Caco-2 (cell line): Measurements from ENCODE around the gene DCD. TPM values are rescaled to one million over a fixed set of nuclear protein-coding genes. Genes with fewer than 3 reads are reported as not detected.

Source experiments
- BruUV-seq: library from RNA; stranded (reverse); fragments of 400-500 nt; replicated peaks from 2 replicates; lab custom pipeline; 2021; lab: Mats Ljungman, UMichigan
- CTCF ChIA-PET: fragments of 300-600 bp; sonication (Branson Sonifier 250); formaldehyde crosslinking; loops from one replicate; lab custom pipeline; 2022; ENCODE audit warnings: antibody characterized with exemption; lab: Charles Lee
- POLR2A ChIA-PET: fragments of 300-600 bp; sonication (Branson Sonifier 250); formaldehyde crosslinking; loops from one replicate; lab custom pipeline; 2022; ENCODE audit warnings: antibody characterized with exemption; lab: Charles Lee
- DNase-seq, 2 experiments: peaks; one replicate each; pipeline versions ENCODE4 v3.0.0 to v3.0.0-alpha.2; 2020 to 2022
- H3K27me3 ChIP-seq: replicated peaks from 2 replicates; pipeline ENCODE4 v1.6.0; 2011; ENCODE audit warnings: low read length; ENCODE audit not compliant: control insufficient read depth, insufficient read depth
- H3K36me3 ChIP-seq: 2 replicates; pipeline ENCODE4 v1.5.1; 2011; ENCODE audit warnings: low read length; ENCODE audit not compliant: control insufficient read depth, insufficient read depth
- H3K4me1 ChIP-seq: fragments of 250-450 bp; sonication (Bioruptor Pico); 2 replicates; pipeline ENCODE4 v1.5.1; 2020; ENCODE audit warnings: mild to moderate bottlenecking
- H3K4me3 ChIP-seq: 2 replicates; pipeline ENCODE4 v1.5.1; 2011; ENCODE audit warnings: low read depth, mild to moderate bottlenecking, control low read depth, low read length
- H3K9me3 ChIP-seq: fragments of 250-450 bp; sonication (Bioruptor Pico); 2 replicates; pipeline ENCODE4 v1.5.1; 2020; ENCODE audit warnings: mild to moderate bottlenecking, moderate library complexity
- H3K27ac Mint-ChIP-seq: one replicate; pipeline ENCODE4 v1.8.0; 2022; ENCODE audit warnings: mixed read lengths; ENCODE audit not compliant: unreplicated experiment
- H3K27me3 Mint-ChIP-seq: one replicate; pipeline ENCODE4 v1.8.0; 2022; ENCODE audit warnings: mixed read lengths; ENCODE audit not compliant: insufficient read depth, unreplicated experiment
- H3K36me3 Mint-ChIP-seq: one replicate; pipeline ENCODE4 v1.8.0; 2022; ENCODE audit warnings: mild to moderate bottlenecking, mixed read lengths; ENCODE audit not compliant: insufficient read depth, unreplicated experiment
- H3K4me1 Mint-ChIP-seq: one replicate; pipeline ENCODE4 v1.8.0; 2022; ENCODE audit warnings: low read depth, mixed read lengths; ENCODE audit not compliant: unreplicated experiment
- H3K4me3 Mint-ChIP-seq: one replicate; pipeline ENCODE4 v1.8.0; 2022; ENCODE audit warnings: mild to moderate bottlenecking, moderate library complexity, mixed read lengths; ENCODE audit not compliant: unreplicated experiment
- H3K9me3 Mint-ChIP-seq: one replicate; pipeline ENCODE4 v1.8.0; 2022; ENCODE audit warnings: mixed read lengths; ENCODE audit not compliant: unreplicated experiment
- CTCF ChIP-seq, 2 experiments: fragments of 200-600 bp in 1 of 2; IDR thresholded peaks; 1 replicate in 1 of 2; 2 replicates in 1 of 2; pipeline versions ENCODE4 v1.5.1 to v1.8.0; 2011 to 2022; ENCODE audit warnings: antibody characterized with exemption in 1 of 2, control low read depth in 1 of 2, inconsistent platforms in 1 of 2, low read depth in 1 of 2, low read length in 1 of 2, mild to moderate bottlenecking in 1 of 2, moderate library complexity in 1 of 2; ENCODE audit not compliant: insufficient read depth in 1 of 2, severe bottlenecking in 1 of 2, unreplicated experiment in 1 of 2
- intact Hi-C: fragments of 100-400 bp; cut with micrococcal nuclease; formaldehyde crosslinking; loops from one replicate; pipeline ENCODE4 v1.10.0; 2022; ENCODE audit not compliant: unreplicated experiment
- total RNA-seq: library from RNA; stranded (reverse); gene quantifications from 2 replicates; pipeline ENCODE4 v1.2.3, GENCODE V29; 2022

Gene DCD
- total RNA-seq, 1 experiment from 2014 or later = not detected

- Histone ChIP-seq H3K4me1 (no peaks in the 10 kb centered on the region), H3K36me3 (no peaks in the 10 kb centered on the region), H3K27me3 (no peaks in the 10 kb centered on the region; the same call in 1 of the 2 replicates), H3K9me3 (no peaks in the 10 kb centered on the region), H3K4me3 (no peak overlapping the region)
- intact Hi-C loops = no loop called here
- ChIA-PET CTCF (interaction anchor here (0.7 kb wide), 1 partner anchor 81 kb away, joined by 3 read pairs; no protein-coding TSS in a partner anchor), POLR2A (no interaction called here)
- TF ChIP-seq CTCF (IDR thresholded peaks at IDR 0.05; ENCODE audit: insufficient read depth in 1 of 2, low read depth in 1 of 2, low read length in 1 of 2, severe bottlenecking in 1 of 2, unreplicated experiment in 1 of 2) = no peak
- H3K36me3 Mint-ChIP-seq = peaks cover 4% of the 10 kb centered on the region
- no TSS peak for BruUV-seq
- no peak overlapping the region for H3K4me3 Mint-ChIP-seq
- no peaks in the 10 kb centered on the region for H3K9me3 Mint-ChIP-seq
- H3K27ac Mint-ChIP-seq = no peak overlapping the region
- H3K4me1 Mint-ChIP-seq = peaks cover 6% of the 10 kb centered on the region
- H3K27me3 Mint-ChIP-seq = peaks cover 14% of the 10 kb centered on the region
- DNase-seq = no peak
These were observed 42.8 kb downstream of the DCD start for GRCh38 chr12:54605138-54605970.

DNA sequence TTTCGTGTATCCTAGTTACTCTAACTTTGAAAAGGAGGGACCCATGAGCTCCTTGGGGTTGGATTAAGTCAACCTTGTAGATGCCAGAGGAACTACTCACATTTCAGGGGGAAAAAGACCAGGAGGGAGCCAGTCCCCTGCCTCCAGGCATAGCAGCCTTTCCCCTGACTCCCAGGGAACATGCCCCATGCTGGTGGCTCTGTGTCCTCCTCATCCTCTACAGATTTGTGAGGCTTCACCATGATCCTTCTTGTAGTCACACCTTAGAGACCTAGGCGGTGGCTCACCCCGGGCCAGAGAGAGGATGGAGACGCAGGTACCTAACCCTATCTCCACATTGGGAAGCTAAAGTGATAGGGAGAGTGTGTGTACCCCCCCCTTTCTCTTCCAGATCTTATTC lies 43.7 kb downstream of the DCD start:
- Histone ChIP-seq H3K4me3 (no peak overlapping the region), H3K9me3 (no peaks in the 10 kb centered on the region), H3K36me3 (no peaks in the 10 kb centered on the region), H3K27me3 (no peaks in the 10 kb centered on the region; the same call in none of the 2 replicates), H3K4me1 (no peaks in the 10 kb centered on the region)
- CTCF ChIA-PET = no interaction called here
- BruUV-seq = no TSS peak
- Mint-ChIP-seq H3K27ac (no peak overlapping the region), H3K9me3 (no peaks in the 10 kb centered on the region), H3K36me3 (peaks cover 4% of the 10 kb centered on the region), H3K27me3 (peaks cover 19% of the 10 kb centered on the region), H3K4me1 (peaks cover 6% of the 10 kb centered on the region), H3K4me3 (no peak overlapping the region)
- intact Hi-C loops = no loop called here
- no peak for TF ChIP-seq CTCF (IDR thresholded peaks at IDR 0.05; ENCODE audit: insufficient read depth in 1 of 2, low read depth in 1 of 2, low read length in 1 of 2, severe bottlenecking in 1 of 2, unreplicated experiment in 1 of 2)
- POLR2A ChIA-PET = no interaction called here
- no peak for DNase-seq

DNA sequence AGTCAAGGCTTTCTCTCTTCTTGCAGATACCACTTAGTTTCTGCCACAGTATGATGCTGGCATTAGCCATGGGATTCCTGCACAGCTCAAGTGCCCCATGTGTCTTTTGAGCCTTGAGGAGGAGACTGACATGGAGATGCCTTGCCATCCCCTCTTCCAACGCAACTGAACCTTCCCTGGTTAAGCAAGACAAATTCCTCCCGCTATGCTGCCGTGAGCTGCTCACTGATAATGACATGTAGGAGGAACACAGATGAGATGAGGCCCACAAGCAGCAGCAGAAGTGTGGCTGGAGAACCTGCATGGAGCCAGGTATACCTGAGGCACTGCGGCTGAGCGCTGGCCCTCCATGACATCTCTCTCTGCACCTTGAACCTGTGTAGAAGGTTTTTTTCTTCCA lies 44.3 kb downstream of the DCD start:
- Histone ChIP-seq H3K4me1 (no peaks in the 10 kb centered on the region), H3K9me3 (no peaks in the 10 kb centered on the region), H3K4me3 (no peak overlapping the region), H3K27me3 (no peaks in the 10 kb centered on the region; the same call in none of the 2 replicates), H3K36me3 (no peaks in the 10 kb centered on the region)
- no peak for DNase-seq
- Mint-ChIP-seq H3K4me1 (peaks cover 6% of the 10 kb centered on the region), H3K9me3 (no peaks in the 10 kb centered on the region), H3K4me3 (no peak overlapping the region), H3K36me3 (peaks cover 4% of the 10 kb centered on the region), H3K27me3 (peaks cover 25% of the 10 kb centered on the region), H3K27ac (no peak overlapping the region)
- no TSS peak for BruUV-seq
- ChIA-PET CTCF (no interaction called here), POLR2A (no interaction called here)
- no peak for TF ChIP-seq CTCF (IDR thresholded peaks at IDR 0.05; ENCODE audit: insufficient read depth in 1 of 2, low read depth in 1 of 2, low read length in 1 of 2, severe bottlenecking in 1 of 2, unreplicated experiment in 1 of 2)
- intact Hi-C loops = no loop called here
